GM19372 (cell line): Measurements from ENCODE around the gene AMOTL2.

Experiments
- ATAC-seq: cut with Tn5 transposase; IDR thresholded peaks from one replicate; pipeline ENCODE4 v1.9.1; 2021; ENCODE audit warnings: mild to moderate bottlenecking, low read depth, moderate library complexity; ENCODE audit not compliant: unreplicated experiment

The AMOTL2 gene

GRCh38 chr3:134355416-134355815 lies 18.8 kb downstream of the AMOTL2 start:
- no peak for ATAC-seq

- ATAC-seq: no peak
Measured at GRCh38 chr3:134354612-134355251, 19.5 kb downstream of the AMOTL2 start.

- no peak for ATAC-seq
Measured at GRCh38 chr3:134353831-134354611, 20.2 kb downstream of the AMOTL2 start.

GRCh38 chr3:134353171-134353825 lies 20.9 kb downstream of the AMOTL2 start:
- ATAC-seq: no peak

- ATAC-seq: no peak
Measured at GRCh38 chr3:134352031-134352671, 22.1 kb downstream of the AMOTL2 start.

- no peak for ATAC-seq
Measured at GRCh38 chr3:134351427-134351826, 22.8 kb downstream of the AMOTL2 start.

- ATAC-seq: no peak
Measured at GRCh38 chr3:134350861-134351311, 23.4 kb downstream of the AMOTL2 start.

GRCh38 chr3:134350266-134350665 lies 24.0 kb downstream of the AMOTL2 start:
- no peak for ATAC-seq

GRCh38 chr3:134348524-134348923 lies 25.7 kb downstream of the AMOTL2 start:
- ATAC-seq: no peak

- no peak for ATAC-seq
Measured at GRCh38 chr3:134347551-134347950, 26.7 kb downstream of the AMOTL2 start.

- ATAC-seq: no peak
Measured at GRCh38 chr3:134346744-134347143, 27.5 kb downstream of the AMOTL2 start.

- ATAC-seq: no peak
Measured at GRCh38 chr3:134345202-134345601, 29.0 kb downstream of the AMOTL2 start.

GRCh38 chr3:134344560-134344959 lies 29.7 kb downstream of the AMOTL2 start:
- no peak for ATAC-seq

- ATAC-seq: no peak
Measured at GRCh38 chr3:134342259-134342658, 32.0 kb downstream of the AMOTL2 start.

GRCh38 chr3:134341389-134341788 lies 32.9 kb downstream of the AMOTL2 start:
- no peak for ATAC-seq

- no peak for ATAC-seq
Measured at GRCh38 chr3:134340982-134341365, 33.3 kb downstream of the AMOTL2 start.

- ATAC-seq: no peak
Measured at GRCh38 chr3:134340362-134340981, 33.8 kb downstream of the AMOTL2 start.

- no peak for ATAC-seq
Measured at GRCh38 chr3:134339913-134340312, 34.3 kb downstream of the AMOTL2 start.

GRCh38 chr3:134339331-134339730 lies 34.9 kb downstream of the AMOTL2 start:
- ATAC-seq: no peak

GRCh38 chr3:134338516-134339261 lies 35.6 kb downstream of the AMOTL2 start:
- ATAC-seq: no peak
